ENCODE results near the gene BCKDHA.

Gene BCKDHA

GRCh38 chr19:41442473-41443355, 45.1 kb downstream of the BCKDHA start, which contains the start of gene ERICH4:
Gene ERICH4, plus strand, starts transcription at chr19:41443156. Its CDS starts 14 bp downstream, at chr19:41443170.
- TF ChIP-seq, protein P1, sequence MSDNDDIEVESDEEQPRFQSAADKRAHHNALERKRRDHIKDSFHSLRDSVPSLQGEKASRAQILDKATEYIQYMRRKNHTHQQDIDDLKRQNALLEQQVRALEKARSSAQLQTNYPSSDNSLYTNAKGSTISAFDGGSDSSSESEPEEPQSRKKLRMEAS (IDR thresholded peaks at IDR 0.05; ENCODE audit: low read depth, low read length), result no peak
- TF ChIP-seq, protein P2, sequence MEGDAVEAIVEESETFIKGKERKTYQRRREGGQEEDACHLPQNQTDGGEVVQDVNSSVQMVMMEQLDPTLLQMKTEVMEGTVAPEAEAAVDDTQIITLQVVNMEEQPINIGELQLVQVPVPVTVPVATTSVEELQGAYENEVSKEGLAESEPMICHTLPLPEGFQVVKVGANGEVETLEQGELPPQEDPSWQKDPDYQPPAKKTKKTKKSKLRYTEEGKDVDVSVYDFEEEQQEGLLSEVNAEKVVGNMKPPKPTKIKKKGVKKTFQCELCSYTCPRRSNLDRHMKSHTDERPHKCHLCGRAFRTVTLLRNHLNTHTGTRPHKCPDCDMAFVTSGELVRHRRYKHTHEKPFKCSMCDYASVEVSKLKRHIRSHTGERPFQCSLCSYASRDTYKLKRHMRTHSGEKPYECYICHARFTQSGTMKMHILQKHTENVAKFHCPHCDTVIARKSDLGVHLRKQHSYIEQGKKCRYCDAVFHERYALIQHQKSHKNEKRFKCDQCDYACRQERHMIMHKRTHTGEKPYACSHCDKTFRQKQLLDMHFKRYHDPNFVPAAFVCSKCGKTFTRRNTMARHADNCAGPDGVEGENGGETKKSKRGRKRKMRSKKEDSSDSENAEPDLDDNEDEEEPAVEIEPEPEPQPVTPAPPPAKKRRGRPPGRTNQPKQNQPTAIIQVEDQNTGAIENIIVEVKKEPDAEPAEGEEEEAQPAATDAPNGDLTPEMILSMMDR (IDR thresholded peaks at IDR 0.05; ENCODE audit: low read depth, low read length), result no peak
- TF ChIP-seq MYC (IDR thresholded peaks at IDR 0.05; ENCODE audit: low read depth, low read length) (no peak), POLR2A (IDR thresholded peaks at IDR 0.05; ENCODE audit: extremely low read depth, insufficient read length) (no peak)
- H3K4me3 ChIP-seq (ENCODE audit: low read depth, low read length), result no peak within 1 kb of the TSS
- no peak for DNase-seq (ENCODE audit: low read depth)

DNA sequence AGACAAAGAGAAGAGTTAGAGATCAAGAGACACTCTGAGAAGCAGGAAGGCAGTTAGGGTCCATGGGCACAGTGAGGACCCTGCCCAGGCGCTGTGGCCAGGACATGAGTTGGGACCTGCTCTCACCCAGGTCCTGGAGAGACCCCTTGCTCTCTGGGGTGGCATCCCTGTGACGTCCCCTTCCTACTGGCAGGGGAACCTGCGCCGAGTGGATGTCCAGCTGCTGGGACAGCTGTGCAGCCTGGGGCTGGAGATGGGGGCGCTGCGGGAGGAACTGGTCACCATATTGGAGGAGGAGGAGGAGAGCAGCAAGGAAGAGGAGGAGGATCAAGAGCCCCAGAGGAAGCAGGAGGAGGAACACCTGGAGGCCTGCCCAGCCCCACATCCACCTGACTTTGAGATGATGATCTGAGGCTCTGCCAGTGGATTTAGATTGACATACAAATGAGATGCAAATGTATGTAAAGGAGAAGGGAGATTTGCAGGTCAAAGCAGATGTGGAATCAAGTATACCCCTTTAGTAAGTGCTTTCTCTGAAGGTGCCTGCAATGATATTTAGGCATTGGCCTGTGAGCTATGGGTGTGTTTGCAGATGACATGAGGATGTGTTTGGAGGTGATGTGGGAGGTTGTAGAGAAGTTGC, 46.3 kb downstream of the BCKDHA start:
- no peak overlapping the region for H3K4me3 ChIP-seq (ENCODE audit: low read depth, low read length)
- TF ChIP-seq, protein P2 (IDR thresholded peaks at IDR 0.05; ENCODE audit: low read depth, low read length), result no peak
- no peak for TF ChIP-seq MYC (IDR thresholded peaks at IDR 0.05; ENCODE audit: low read depth, low read length)
- no peak for TF ChIP-seq POLR2A (IDR thresholded peaks at IDR 0.05; ENCODE audit: extremely low read depth, insufficient read length)
- TF ChIP-seq, protein P1 (IDR thresholded peaks at IDR 0.05; ENCODE audit: low read depth, low read length), result no peak
- no peak for DNase-seq (ENCODE audit: low read depth)

- no peak for DNase-seq (ENCODE audit: low read depth)
- no peak overlapping the region for H3K4me3 ChIP-seq (ENCODE audit: low read depth, low read length)
- no peak for TF ChIP-seq MYC (IDR thresholded peaks at IDR 0.05; ENCODE audit: low read depth, low read length)
- TF ChIP-seq, protein P1 (IDR thresholded peaks at IDR 0.05; ENCODE audit: low read depth, low read length), result no peak
- TF ChIP-seq POLR2A (IDR thresholded peaks at IDR 0.05; ENCODE audit: extremely low read depth, insufficient read length), result no peak
- TF ChIP-seq, protein P2 (IDR thresholded peaks at IDR 0.05; ENCODE audit: low read depth, low read length), result no peak
These were observed 48.0 kb downstream of the BCKDHA start for GRCh38 chr19:41445575-41445974.

GRCh38 chr19:41447732-41448332, 50.2 kb downstream of the BCKDHA start:
- TF ChIP-seq MYC (IDR thresholded peaks at IDR 0.05; ENCODE audit: low read depth, low read length), result no peak
- TF ChIP-seq, protein P2 (IDR thresholded peaks at IDR 0.05; ENCODE audit: low read depth, low read length), result peak; percentile 4
- H3K4me3 ChIP-seq (ENCODE audit: low read depth, low read length), result no peak overlapping the region
- DNase-seq (ENCODE audit: low read depth), result no peak

- TF ChIP-seq, protein P2 (IDR thresholded peaks at IDR 0.05; ENCODE audit: low read depth, low read length), result peak; percentile 80
- no peak for TF ChIP-seq POLR2A (IDR thresholded peaks at IDR 0.05; ENCODE audit: extremely low read depth, insufficient read length)
- peak overlapping the region; percentile 34 for H3K4me3 ChIP-seq (ENCODE audit: low read depth, low read length)
- peak; percentile 72 for DNase-seq (ENCODE audit: low read depth)
These were observed 51.7 kb downstream of the BCKDHA start for GRCh38 chr19:41449079-41449864.
